Measurements from ENCODE around the gene MRPL53. TPM values are rescaled to one million over a fixed set of nuclear protein-coding genes. Genes with fewer than 3 reads are reported as not detected.
A peak's percentile ranks its signal among the peaks of the same experiment; 100 is the strongest.

Gene MRPL53
- total and polyA plus RNA-seq, 2 of the 13 experiments (the other 11 are each of a cell fraction or from before 2014, with no cell fraction given), result 34.3 to 51.9 TPM

GRCh38 chr2:74488643-74489481 lies 16.4 kb upstream of the MRPL53 start (continued):
- TF ChIP-seq GTF2F1 (IDR thresholded peaks at IDR 0.05; ENCODE audit: low read length) (no peak), ZNF704 (CRISPR knock-in tag; IDR thresholded peaks at IDR 0.05; ENCODE audit: borderline replicate concordance) (0 out of 2 replicates have a peak, but pooled peaks have one; percentile 18), ZNF564 (CRISPR knock-in tag; IDR thresholded peaks at IDR 0.05) (no peak), ETV6 (CRISPR knock-in tag; conservative IDR thresholded peaks at IDR 0.05) (no peak), ZNF878 (CRISPR knock-in tag; IDR thresholded peaks at IDR 0.05) (no peak), NRL (CRISPR knock-in tag; IDR thresholded peaks at IDR 0.05; ENCODE audit: borderline replicate concordance) (no peak), ZNF83 (CRISPR knock-in tag; IDR thresholded peaks at IDR 0.05; ENCODE audit: borderline replicate concordance) (no peak), TEF (CRISPR knock-in tag; IDR thresholded peaks at IDR 0.05) (no peak)
- TF ChIP-seq, protein P1, sequence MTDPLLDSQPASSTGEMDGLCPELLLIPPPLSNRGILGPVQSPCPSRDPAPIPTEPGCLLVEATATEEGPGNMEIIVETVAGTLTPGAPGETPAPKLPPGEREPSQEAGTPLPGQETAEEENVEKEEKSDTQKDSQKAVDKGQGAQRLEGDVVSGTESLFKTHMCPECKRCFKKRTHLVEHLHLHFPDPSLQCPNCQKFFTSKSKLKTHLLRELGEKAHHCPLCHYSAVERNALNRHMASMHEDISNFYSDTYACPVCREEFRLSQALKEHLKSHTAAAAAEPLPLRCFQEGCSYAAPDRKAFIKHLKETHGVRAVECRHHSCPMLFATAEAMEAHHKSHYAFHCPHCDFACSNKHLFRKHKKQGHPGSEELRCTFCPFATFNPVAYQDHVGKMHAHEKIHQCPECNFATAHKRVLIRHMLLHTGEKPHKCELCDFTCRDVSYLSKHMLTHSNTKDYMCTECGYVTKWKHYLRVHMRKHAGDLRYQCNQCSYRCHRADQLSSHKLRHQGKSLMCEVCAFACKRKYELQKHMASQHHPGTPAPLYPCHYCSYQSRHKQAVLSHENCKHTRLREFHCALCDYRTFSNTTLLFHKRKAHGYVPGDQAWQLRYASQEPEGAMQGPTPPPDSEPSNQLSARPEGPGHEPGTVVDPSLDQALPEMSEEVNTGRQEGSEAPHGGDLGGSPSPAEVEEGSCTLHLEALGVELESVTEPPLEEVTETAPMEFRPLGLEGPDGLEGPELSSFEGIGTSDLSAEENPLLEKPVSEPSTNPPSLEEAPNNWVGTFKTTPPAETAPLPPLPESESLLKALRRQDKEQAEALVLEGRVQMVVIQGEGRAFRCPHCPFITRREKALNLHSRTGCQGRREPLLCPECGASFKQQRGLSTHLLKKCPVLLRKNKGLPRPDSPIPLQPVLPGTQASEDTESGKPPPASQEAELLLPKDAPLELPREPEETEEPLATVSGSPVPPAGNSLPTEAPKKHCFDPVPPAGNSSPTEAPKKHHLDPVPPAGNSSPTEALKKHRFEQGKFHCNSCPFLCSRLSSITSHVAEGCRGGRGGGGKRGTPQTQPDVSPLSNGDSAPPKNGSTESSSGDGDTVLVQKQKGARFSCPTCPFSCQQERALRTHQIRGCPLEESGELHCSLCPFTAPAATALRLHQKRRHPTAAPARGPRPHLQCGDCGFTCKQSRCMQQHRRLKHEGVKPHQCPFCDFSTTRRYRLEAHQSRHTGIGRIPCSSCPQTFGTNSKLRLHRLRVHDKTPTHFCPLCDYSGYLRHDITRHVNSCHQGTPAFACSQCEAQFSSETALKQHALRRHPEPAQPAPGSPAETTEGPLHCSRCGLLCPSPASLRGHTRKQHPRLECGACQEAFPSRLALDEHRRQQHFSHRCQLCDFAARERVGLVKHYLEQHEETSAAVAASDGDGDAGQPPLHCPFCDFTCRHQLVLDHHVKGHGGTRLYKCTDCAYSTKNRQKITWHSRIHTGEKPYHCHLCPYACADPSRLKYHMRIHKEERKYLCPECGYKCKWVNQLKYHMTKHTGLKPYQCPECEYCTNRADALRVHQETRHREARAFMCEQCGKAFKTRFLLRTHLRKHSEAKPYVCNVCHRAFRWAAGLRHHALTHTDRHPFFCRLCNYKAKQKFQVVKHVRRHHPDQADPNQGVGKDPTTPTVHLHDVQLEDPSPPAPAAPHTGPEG (CRISPR knock-in tag; IDR thresholded peaks at IDR 0.05), result 0 out of 2 replicates have a peak, but pooled peaks have one; percentile 19
- TF ChIP-seq, protein P2, sequence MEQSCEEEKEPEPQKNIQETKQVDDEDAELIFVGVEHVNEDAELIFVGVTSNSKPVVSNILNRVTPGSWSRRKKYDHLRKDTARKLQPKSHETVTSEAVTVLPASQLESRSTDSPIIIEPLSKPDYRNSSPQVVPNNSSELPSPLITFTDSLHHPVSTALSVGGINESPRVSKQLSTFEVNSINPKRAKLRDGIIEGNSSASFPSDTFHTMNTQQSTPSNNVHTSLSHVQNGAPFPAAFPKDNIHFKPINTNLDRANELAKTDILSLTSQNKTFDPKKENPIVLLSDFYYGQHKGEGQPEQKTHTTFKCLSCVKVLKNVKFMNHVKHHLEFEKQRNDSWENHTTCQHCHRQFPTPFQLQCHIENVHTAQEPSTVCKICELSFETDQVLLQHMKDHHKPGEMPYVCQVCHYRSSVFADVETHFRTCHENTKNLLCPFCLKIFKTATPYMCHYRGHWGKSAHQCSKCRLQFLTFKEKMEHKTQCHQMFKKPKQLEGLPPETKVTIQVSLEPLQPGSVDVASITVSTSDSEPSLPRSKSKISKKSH (CRISPR knock-in tag; IDR thresholded peaks at IDR 0.05; ENCODE audit: borderline replicate concordance), result no peak
- TF ChIP-seq, protein P3, sequence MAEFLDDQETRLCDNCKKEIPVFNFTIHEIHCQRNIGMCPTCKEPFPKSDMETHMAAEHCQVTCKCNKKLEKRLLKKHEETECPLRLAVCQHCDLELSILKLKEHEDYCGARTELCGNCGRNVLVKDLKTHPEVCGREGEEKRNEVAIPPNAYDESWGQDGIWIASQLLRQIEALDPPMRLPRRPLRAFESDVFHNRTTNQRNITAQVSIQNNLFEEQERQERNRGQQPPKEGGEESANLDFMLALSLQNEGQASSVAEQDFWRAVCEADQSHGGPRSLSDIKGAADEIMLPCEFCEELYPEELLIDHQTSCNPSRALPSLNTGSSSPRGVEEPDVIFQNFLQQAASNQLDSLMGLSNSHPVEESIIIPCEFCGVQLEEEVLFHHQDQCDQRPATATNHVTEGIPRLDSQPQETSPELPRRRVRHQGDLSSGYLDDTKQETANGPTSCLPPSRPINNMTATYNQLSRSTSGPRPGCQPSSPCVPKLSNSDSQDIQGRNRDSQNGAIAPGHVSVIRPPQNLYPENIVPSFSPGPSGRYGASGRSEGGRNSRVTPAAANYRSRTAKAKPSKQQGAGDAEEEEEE (CRISPR knock-in tag; IDR thresholded peaks at IDR 0.05; ENCODE audit: borderline replicate concordance), result no peak
- TF ChIP-seq, protein P4, sequence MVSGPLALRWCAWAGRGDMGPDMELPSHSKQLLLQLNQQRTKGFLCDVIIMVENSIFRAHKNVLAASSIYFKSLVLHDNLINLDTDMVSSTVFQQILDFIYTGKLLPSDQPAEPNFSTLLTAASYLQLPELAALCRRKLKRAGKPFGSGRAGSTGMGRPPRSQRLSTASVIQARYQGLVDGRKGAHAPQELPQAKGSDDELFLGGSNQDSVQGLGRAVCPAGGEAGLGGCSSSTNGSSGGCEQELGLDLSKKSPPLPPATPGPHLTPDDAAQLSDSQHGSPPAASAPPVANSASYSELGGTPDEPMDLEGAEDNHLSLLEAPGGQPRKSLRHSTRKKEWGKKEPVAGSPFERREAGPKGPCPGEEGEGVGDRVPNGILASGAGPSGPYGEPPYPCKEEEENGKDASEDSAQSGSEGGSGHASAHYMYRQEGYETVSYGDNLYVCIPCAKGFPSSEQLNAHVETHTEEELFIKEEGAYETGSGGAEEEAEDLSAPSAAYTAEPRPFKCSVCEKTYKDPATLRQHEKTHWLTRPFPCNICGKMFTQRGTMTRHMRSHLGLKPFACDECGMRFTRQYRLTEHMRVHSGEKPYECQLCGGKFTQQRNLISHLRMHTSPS (CRISPR knock-in tag; IDR thresholded peaks at IDR 0.05; ENCODE audit: low read depth), result no peak

Data from HepG2 (cell line).